SK-MEL-5 (cell line): ENCODE measurements around the gene UPK2. TPM values are rescaled to one million over a fixed set of nuclear protein-coding genes. Genes with fewer than 3 reads are reported as not detected.

ENCODE experiments used
- DNase-seq: peaks from one replicate; pipeline ENCODE4 v3.0.0-alpha.2; 2016; ENCODE audit warnings: low read depth, low spot score
- in situ Hi-C: cut with HindIII; loops from 2 replicates; pipeline ENCODE4 v1.10.0; 2016; ENCODE audit warnings: low sequenced_read_pairs, high pct_unique_total_duplicates, low pct_unique_long_range_greater_than_20kb
- polyA plus RNA-seq, 2 experiments: library from polyadenylated mRNA; depleted of rRNA; stranded (reverse); fragments of >200 nt; gene quantifications; 2 replicates each; pipeline ENCODE4 v1.2.3, GENCODE V29; 2015
- total RNA-seq: library from RNA; depleted of rRNA; stranded (reverse); fragments of >200 nt; shearing (Covaris generic); gene quantifications from 2 replicates; pipeline ENCODE4 v1.2.3, GENCODE V29; 2014; rRNA removed

The UPK2 gene
- total RNA-seq = not detected in 2 replicates
- polyA plus RNA-seq (2015; cell fraction: cytosol; rRNA removed) = not detected in 2 replicates
- polyA plus RNA-seq (2015; cell fraction: nucleus; rRNA removed) = not detected in 2 replicates

DNA sequence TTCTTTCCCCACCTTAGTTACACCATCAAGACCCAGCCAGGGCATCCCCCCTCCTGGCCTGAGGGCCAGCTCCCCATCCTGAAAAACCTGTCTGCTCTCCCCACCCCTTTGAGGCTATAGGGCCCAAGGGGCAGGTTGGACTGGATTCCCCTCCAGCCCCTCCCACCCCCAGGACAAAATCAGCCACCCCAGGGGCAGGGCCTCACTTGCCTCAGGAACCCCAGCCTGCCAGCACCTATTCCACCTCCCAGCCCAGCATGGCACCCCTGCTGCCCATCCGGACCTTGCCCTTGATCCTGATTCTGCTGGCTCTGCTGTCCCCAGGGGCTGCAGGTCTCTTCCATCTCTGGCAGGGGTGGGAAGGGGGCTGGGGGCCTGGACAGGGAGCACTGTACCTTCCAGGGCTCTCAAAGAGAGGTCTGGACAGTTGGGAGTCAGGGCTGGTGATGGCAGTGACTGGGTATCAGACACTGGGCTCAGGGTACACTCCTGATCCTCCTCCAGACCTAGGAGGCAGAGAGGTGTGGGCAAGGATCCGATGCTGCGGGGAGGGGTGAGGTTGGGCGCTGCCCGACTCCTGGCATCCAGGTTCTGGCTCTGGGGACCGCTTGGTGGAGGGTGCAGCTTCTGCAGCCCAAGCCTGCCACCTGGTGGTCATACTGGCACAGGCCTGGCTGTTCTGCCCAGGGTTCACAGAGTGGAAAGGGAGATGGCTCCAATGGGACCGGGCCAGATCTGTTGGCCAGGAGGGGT lies at the start of gene UPK2:
Gene UPK2 (plus strand): TSS at position 205 of the 753 bp plus-strand sequence. CDS start 53 bp downstream, at position 258.
- DNase-seq = peak; percentile 79
- in situ Hi-C loops = no loop called here

DNA sequence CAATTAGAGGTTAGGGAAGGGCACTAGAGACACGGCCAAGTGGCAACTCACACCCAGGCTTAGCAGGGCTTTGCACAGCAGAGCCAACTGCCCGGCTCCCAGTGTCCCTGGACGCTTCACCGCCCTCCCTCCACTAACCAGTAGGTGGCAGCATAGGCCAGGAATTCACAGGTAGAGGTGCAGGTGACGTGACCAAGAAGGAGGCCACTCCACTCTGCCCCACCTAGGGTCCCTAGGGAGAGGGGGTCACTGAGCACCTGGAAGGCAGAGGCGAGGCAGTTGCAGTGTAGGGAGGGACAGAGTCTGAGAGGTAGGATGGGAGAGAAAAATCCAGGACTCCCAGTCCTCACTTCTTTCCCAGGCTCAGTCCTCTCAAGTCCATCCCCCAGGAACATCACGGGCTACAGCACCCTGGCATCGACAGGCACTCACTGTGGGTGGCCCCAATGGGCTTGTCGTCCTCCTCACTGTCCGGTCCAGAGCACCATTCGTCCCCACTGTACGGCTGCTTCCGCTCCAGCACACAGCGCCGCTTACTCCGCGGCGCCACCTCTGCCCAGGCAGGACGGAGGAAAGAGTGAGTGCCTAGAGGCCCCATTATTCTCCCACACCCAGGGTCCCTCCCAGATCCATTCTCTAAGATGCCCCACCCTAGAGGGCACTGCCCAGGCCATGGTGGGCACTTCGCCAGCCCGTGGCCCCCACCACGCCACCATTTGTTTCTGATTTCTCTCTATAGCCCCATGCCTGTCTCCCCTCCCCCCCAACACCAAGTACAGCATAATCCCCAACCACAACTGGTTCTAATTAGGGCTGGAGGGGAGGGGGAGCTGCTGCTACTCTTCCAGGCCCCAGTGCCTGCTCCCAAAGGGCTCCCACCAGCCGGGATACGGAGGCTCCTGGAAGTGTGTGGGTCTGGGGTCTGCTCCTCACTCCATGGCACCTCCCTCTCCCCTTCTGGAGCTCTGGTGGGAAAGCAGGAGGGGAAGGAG lies 48.8 kb upstream of the UPK2 start:
- DNase-seq = peak; percentile 82
- in situ Hi-C loops = no loop called here

DNA sequence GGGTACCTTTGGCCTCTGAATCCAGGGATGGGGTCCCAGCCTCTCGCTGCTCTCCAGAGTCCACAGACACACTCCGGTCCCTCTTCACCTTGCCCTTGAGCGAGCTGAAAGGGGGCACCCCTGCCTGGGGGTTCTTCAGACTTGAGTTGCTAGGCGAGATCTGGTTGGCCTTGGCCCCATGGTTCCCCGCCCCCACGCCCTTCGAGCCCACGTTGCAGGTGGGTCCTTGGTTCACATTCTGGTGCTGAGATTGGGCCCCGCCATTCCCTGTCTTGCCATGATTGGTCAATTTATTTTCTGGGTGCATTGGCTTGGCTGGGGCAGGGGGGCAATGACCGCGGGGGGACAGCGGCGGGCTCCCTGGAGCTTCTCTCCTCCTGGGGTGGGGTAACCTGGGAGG lies 47.8 kb upstream of the UPK2 start:
- in situ Hi-C loops = no loop called here
- no peak for DNase-seq

DNA sequence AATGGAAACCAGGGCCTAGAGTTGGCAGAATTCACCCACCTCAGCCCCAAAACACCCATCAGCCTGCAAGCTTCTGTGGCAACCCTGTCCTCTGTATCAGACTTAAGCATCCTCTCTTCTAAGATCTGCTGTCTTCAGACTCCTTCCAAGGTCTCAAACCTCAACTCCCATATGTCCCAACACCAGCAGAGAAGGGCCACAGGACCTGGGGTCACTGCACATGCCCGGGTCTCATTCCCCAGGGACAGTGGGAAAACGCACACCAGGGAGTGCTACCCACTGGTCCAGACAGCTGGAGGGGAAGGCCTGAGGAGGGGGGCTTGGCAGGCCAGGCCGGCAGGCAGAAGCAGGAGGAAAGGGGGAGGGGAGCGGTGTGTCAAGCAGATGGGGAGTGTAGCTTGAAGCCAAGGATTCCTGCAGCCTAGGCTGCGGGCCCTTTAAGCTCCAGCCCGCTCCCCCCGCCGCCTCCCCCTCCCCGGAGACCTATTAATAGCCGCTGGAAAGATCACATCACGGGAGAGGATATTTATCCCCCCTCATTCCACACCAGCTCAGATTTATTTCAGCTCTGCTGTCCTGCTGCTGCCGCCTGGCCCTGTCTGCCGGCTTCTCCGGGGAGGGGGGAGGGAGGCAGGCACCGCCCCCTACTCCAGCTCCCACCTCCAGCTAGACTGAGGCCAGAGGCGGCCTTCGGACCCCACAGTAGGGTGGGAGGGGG lies 47.0 kb upstream of the UPK2 start:
- DNase-seq = peak; percentile 73
- in situ Hi-C loops = no loop called here

DNA sequence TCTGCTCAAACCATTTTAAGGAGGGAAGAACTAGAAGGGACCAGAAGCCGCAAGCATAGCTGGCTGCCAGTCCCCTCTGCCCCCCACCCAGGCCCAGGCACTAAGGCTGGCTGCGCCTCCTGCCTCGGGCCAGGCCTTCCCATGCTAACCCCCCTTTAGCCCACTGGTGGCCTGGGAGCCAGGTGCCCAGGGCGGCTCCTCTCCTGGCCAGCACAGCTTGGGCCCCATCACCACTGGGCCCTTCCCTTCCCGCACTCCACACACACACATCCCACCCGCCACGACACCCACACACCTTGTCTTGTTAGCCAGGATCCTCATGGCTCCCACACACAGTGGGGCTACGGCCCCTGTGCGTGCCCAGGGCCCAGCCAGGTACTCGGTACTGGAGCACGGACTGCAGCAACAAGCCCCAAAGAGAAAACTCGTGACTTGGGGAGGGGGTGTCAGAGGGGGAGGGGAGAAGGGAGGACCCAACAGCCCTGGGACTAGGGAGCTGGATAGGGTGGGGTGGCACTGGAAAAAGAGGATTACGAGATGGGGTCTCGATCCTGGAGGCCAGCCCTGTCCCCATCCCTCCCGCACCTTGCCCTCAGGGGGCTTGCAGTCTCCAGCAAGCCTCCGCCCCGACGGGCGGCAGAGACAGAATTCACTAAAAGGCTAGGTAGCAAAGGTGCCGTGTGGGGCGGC lies 46.3 kb upstream of the UPK2 start:
- in situ Hi-C loops = no loop called here
- no peak for DNase-seq

DNA sequence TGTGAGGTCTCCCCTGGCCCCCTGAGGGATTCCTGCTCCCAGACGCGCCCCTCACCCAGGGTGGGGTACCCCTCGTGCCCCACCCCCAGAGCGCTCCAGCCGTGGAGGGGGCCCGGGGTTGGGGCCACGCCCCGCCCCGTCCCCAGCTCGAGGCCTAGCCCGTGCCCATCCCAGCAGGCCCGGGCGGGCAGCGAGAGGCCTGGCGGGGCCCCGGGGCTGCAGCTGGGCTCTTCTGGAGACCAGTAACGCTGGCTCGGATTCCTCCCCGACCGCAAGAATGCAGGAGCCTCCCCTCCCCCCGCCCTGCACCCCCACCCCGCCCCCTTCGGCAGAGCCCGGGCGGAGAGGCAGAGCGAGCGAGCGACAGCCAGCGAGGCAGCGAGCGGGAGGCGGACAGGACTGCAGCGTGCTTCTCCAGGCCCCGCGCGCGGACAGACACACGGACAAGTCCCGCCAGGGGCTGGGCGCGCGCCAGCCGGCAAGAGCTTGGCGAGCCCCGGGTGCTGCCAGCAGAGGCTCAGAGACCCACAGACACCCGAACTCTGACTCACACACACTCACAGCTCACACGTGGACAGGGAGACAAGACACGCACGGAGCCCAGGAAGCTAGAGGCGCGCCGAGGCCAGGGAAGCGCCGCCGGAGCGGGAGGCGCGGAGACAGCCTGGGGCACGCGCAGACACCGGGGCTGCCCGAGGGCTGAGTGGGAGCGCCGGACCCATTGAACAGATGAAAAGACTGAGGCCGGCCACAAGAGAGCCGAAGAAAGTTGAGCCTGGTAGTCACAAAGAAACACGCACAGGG lies 45.6 kb upstream of the UPK2 start:
- no peak for DNase-seq
- in situ Hi-C loops = no loop called here

DNA sequence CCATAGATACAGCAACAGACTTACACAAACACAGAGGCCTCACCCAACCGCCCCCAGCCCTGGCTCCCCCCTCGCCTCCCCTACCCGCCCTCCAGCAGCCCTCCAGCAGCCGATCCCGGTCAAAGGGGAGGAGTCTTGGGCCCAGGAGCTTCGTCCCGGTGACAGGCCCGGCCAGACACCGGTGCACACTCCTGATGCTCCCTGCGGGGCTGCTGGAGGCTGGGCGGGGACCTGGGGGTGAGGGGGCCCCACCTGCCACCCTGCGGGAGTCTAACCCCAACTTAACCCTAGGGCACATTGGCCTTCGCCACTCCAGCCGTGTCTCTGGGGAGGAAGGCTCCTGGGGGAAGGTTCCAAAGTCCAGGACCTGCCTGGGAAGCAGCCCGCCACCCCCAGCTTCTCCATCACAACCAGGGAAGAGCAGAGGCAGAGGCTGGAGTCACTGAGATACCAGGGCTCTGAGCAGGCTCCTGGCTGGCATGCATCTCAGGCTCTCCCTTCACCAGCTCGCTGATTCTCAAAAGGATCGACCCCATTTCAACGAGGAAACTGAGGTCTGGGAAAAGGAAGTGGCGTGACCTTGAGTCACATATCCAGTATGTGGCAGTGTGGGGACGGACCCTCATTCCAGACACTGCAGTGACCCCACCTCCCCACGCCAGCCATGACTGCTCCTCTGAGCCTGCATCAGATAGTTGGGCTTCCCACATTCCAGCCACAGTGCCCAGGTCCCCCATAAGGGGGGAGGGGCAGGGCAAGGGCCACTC lies 44.8 kb upstream of the UPK2 start:
- in situ Hi-C loops = no loop called here
- no peak for DNase-seq

DNA sequence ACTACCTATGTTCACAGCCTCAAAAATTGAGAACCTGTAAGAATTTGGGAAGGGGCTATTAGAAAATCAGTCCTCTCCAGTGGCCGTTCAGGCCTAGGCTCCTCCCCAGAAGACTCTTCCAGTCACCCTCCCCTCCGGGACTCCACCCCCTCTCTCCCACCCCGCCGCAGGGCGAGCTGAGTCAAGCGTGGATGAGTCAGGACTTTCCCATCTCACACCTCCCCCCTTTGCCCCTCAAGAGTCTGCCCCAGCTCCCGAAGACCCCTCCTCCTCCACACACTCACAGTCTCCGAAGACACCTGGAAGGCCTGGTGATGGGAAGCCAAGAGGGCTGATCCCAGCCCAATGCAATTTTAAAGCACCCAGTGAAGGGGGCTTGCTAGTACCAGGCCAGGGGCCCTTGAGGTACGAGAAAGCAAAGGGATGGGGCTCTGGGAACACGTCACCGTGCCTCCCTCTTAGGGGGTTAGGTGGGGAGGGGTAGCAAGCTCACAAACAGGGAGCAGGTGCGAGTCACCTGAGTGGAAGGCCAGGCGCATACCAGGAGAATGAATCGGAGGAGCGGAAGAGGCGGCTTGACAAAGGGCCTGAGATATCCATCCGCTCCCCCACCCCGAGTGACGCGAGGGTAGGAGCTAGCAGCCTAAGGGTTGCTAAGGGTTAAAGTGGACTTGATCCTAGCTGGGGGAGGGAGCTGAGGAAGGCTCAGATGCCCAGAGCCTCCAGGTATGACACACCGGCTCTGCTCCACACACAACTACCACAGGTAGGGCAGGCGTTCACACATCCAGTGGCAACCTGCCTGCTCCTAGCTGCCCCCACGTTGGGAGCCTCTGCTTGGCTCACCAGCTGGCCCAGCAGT lies 44.0 kb upstream of the UPK2 start:
- DNase-seq = peak; percentile 74
- in situ Hi-C loops = no loop called here

DNA sequence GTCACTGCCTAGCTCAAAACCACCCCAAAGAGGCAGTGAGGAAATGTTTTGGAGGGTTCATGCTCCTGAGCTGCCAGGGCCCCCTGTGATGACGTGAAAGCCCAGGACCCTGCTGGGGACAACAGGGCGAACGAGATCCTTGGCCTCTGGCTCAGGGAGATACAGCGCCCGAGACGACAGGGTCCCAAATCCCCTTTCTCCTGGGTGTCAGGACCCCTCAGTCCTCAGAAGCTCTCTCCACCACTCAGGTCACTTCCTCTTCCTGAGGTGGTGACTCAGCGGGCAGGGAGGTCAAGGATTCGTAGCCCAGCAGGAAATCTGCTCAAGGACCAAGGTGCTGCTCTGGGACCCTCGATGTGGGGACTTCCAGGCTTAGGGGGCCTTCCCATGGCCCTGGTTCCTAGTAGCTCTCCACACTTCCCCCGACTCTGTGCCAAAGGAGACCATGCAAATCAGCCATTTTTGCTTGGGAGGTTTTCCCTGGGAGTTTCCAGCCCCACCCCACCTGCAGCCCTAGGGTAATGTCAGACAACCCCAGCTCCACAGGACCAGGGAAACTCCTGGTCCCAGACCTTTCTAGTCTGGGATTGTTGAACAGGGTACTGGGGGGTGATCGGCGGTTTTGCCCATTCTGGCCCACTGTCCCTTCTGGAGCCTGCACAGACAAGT lies 43.2 kb upstream of the UPK2 start:
- in situ Hi-C loops = no loop called here
- DNase-seq = no peak

DNA sequence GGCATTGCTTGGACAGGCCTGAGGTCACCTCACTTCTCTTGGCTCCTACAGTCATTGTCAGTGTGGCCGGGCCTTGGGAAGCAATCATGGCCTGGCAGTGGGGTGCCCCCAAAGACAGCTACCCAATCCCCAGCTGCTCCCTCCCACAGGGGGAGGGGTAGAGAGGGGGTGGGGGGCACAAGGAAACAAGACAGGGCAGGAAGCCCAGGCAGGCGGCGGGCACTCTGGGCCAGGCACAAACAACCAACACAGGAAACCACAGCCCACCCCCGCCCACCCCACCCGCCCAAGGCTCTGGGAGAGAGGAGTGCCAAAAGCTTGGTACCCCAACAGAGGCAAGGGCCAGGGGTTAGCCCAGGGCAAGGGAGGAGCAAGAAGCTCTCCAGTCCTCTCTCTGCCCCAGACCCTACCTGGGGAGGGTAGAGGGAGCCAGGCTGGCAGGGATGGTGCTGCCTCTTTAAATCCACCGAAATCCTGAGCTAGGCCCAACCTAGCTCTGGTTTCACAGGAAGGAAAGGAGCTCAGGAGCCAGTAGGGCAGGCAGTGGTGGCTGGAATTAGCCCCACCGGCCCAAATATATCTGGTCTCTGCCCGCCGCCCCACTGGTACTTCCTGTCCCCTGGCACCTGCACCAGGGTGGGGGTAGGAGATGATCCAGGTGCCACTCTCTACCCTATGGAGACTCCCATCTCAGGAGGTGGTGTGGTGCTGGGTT lies 42.5 kb upstream of the UPK2 start:
- no peak for DNase-seq
- in situ Hi-C loops = no loop called here

DNA sequence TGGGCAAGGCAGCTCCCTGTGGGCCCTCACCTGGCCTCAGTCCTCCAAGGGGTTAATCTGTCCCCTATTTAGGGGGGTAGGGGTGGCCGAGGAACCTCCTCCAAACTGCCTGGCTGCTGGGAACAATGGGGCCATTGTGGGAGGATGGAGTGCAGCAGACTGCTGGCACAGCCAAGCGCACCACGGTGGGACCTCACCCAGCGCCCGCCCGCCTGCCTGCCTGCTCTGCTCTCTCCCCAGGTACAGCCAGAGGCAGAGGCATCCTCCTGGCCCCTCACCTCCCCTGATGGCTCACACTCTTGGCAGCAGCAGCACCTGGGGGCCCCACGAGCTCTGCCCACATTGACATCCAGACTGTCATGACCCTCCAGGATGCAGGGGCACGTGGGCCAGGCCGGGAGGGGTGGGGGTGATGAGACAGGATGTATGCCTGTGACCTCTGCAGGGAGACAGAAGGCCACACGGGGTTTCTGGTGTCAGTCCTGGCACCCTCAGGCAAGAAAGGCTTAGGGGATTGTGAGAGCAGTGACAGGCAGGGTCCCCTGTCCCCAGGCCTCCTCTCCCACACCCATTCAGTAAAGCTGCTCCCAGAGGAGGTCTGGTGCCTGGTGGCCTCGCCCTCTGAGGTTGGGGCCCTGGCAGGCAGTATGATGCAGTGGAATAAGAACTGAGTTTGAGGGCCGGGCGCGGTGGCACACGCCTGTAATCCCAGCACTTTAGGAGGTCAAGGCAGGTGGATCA lies 41.8 kb upstream of the UPK2 start:
- DNase-seq = peak; percentile 71
- in situ Hi-C loops = no loop called here

DNA sequence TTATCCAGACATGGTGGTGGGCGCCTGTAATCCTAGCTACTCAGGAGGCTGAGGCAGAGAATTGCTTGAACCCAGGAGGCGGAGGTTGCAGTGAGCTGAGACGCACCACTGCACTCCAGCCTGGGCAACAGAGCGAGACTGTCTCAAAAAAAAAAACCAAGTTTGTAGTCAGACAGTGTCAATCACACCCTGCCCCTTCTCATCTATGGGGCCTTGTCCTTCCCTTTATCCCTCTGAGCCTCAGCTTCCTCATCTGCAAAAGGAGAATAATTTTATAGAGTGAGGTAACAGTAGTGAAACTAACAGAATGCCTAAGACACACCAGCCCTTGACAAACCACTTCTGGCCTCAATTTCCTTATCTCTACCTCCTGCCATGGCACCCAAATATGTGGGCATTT lies 41.1 kb upstream of the UPK2 start:
- DNase-seq = no peak
- in situ Hi-C loops = no loop called here

DNA sequence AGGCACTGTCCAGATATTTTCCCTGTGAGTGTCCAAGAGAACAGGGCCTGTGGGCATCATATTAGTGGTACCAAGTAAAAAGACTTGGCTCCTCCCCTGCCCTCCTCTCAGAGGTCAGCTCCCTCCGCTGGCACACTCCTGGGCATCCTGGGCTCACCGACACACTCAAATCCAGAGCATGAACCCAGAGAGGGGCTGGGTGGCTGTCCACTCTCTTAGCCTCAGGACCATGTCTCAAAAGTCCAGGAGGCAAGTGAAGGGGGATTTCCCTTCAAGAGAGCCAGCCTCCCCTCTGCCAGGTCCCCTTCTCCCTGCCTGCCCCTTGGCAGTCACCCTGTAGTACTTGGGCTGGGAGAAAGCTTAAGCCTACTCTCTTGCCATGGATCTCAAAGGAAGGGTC lies 40.7 kb upstream of the UPK2 start:
- no peak for DNase-seq
- in situ Hi-C loops = no loop called here
